NCI-H460 (cell line): ENCODE measurements around the gene FASLG. TPM values are rescaled to one million over a fixed set of nuclear protein-coding genes. Genes with fewer than 3 reads are reported as not detected.

Source experiments
- small RNA-seq, 2 experiments: library from RNA; depleted of rRNA; stranded (forward); fragments of <200 nt; gene quantifications; one replicate each; pipeline ENCODE3, GENCODE V24; 2014
- total RNA-seq: library from RNA; depleted of rRNA; stranded (reverse); fragments of >200 nt; shearing (Covaris generic); gene quantifications from 2 replicates; pipeline ENCODE4 v1.2.3, GENCODE V29; 2014; rRNA removed

Gene FASLG
- total RNA-seq, 1 experiment from 2014 or later: not detected

Small RNAs within 50 kb of the gene (small RNA-seq; reads per million reads assigned to genes)
- gene RNU6-693P: 0 reads per million in 2 experiments

Other genes starting within 250 kb of the FASLG start
- gene C1orf105, start 238.4 kb upstream of the FASLG start, total RNA-seq: not detected in 2 replicates
- 27.9 and 30.9 TPM in 2 replicates for gene PIGC, start 215.0 kb upstream of the FASLG start, total RNA-seq
- gene SUCO, start 126.0 kb upstream of the FASLG start, total RNA-seq: 26.5 and 27.7 TPM in 2 replicates